GM23338 (cell line): ENCODE results near the gene NEO1. TPM values are rescaled to one million over a fixed set of nuclear protein-coding genes. Genes with fewer than 3 reads are reported as not detected.

Experiments used
- ATAC-seq: fragments of 200-7000 bp; cut with Tn5 transposase; 3 replicates; pipeline ENCODE4 v1.9.1; 2020
- DNase-seq: peaks from one replicate; pipeline ENCODE4 v3.0.0-alpha.2; 2015; ENCODE audit warnings: low spot score
- H2AFZ ChIP-seq: fragments of 200-600 bp; sonication (generic); 2 replicates; pipeline ENCODE4 v1.8.0; 2016; ENCODE audit warnings: antibody characterized with exemption, mild to moderate bottlenecking, moderate library complexity
- H3F3A ChIP-seq: fragments of 200-600 bp; sonication (generic); replicated peaks from 2 replicates; pipeline ENCODE4 v1.8.0; 2017; ENCODE audit warnings: antibody characterized with exemption, mixed run types, low read depth
- H3K27ac ChIP-seq: fragments of 200-600 bp; sonication (generic); 2 replicates; pipeline ENCODE4 v1.6.1; 2016; ENCODE audit warnings: low read depth
- H3K27me3 ChIP-seq: fragments of 200-600 bp; sonication (generic); 2 replicates; pipeline ENCODE4 v1.8.0; 2016; ENCODE audit warnings: mild to moderate bottlenecking, mixed run types, moderate library complexity; ENCODE audit not compliant: insufficient read depth
- H3K36me3 ChIP-seq: fragments of 200-600 bp; sonication (generic); 2 replicates; pipeline ENCODE4 v1.8.0; 2016; ENCODE audit warnings: mild to moderate bottlenecking; ENCODE audit not compliant: insufficient read depth
- H3K4me1 ChIP-seq: fragments of 200-600 bp; sonication (generic); 2 replicates; pipeline ENCODE4 v1.8.0; 2016; ENCODE audit warnings: mild to moderate bottlenecking, moderate library complexity; ENCODE audit not compliant: insufficient read depth
- H3K4me2 ChIP-seq: fragments of 200-600 bp; sonication (generic); 2 replicates; pipeline ENCODE4 v1.7.1; 2017; ENCODE audit warnings: mixed run types
- H3K4me3 ChIP-seq: fragments of 200-600 bp; sonication (generic); 2 replicates; pipeline ENCODE4 v1.6.1; 2016; ENCODE audit warnings: mixed run types
- H3K79me2 ChIP-seq: fragments of 200-600 bp; sonication (generic); replicated peaks from 2 replicates; pipeline ENCODE4 v1.8.0; 2017; ENCODE audit warnings: mild to moderate bottlenecking; ENCODE audit not compliant: insufficient read depth
- H3K9me2 ChIP-seq: fragments of 200-600 bp; sonication (generic); 2 replicates; pipeline ENCODE4 v1.8.0; 2017; ENCODE audit not compliant: insufficient read depth
- H4K20me1 ChIP-seq: fragments of 200-600 bp; sonication (generic); replicated peaks from 2 replicates; pipeline ENCODE4 v1.8.0; 2017; ENCODE audit warnings: mild to moderate bottlenecking; ENCODE audit not compliant: insufficient read depth
- H3K27ac Mint-ChIP-seq: 2 replicates; pipeline ENCODE4 v1.8.0; 2020; ENCODE audit warnings: inconsistent platforms, mild to moderate bottlenecking, moderate library complexity, mixed read lengths
- H3K27me3 Mint-ChIP-seq: 3 replicates; pipeline ENCODE4 v1.8.0; 2022; ENCODE audit warnings: low read depth, mild to moderate bottlenecking, moderate library complexity, mixed read lengths, inconsistent platforms; ENCODE audit not compliant: insufficient read depth, poor library complexity
- H3K36me3 Mint-ChIP-seq: 3 replicates; pipeline ENCODE4 v1.8.0; 2021; ENCODE audit warnings: low read depth, mild to moderate bottlenecking, inconsistent platforms, moderate library complexity, mixed read lengths
- H3K4me1 Mint-ChIP-seq: 3 replicates; pipeline ENCODE4 v1.8.0; 2020; ENCODE audit warnings: mild to moderate bottlenecking, inconsistent platforms, mixed read lengths
- H3K4me3 Mint-ChIP-seq: 3 replicates; pipeline ENCODE4 v1.8.0; 2021; ENCODE audit warnings: moderate library complexity, mild to moderate bottlenecking, inconsistent platforms, mixed read lengths
- H3K9me3 Mint-ChIP-seq: 3 replicates; pipeline ENCODE4 v1.8.0; 2020; ENCODE audit warnings: moderate library complexity, mild to moderate bottlenecking, inconsistent platforms, mixed read lengths
- CREB1 ChIP-seq: fragments of 250-450 bp; sonication (Bioruptor Pico); IDR thresholded peaks from 2 replicates; pipeline ENCODE4 v1.5.0; 2020; ENCODE audit warnings: low read depth, mild to moderate bottlenecking, moderate library complexity
- EZH2 ChIP-seq: fragments of 200-600 bp; sonication (generic); IDR thresholded peaks from one replicate; pipeline ENCODE4 v1.8.0; 2017; ENCODE audit warnings: antibody characterized with exemption, mild to moderate bottlenecking, low read depth; ENCODE audit not compliant: unreplicated experiment
- EZH2phosphoT487 ChIP-seq: fragments of 200-600 bp; sonication (generic); IDR thresholded peaks from one replicate; pipeline ENCODE4 v1.8.1; 2018; ENCODE audit warnings: antibody characterized with exemption; ENCODE audit not compliant: unreplicated experiment
- JUNB ChIP-seq: IDR thresholded peaks from one replicate; pipeline ENCODE4 v1.6.1; 2016; ENCODE audit warnings: antibody characterized with exemption; ENCODE audit not compliant: unreplicated experiment
- NANOG ChIP-seq: IDR thresholded peaks from 2 replicates; pipeline ENCODE4 v1.6.1; 2016; ENCODE audit warnings: antibody characterized with exemption, borderline replicate concordance
- POLR2AphosphoS5 ChIP-seq: IDR thresholded peaks from 2 replicates; pipeline ENCODE4 v1.6.1; 2016; ENCODE audit warnings: antibody characterized with exemption, low read depth
- REST ChIP-seq: IDR thresholded peaks from one replicate; pipeline ENCODE4 v1.6.1; 2018; ENCODE audit warnings: antibody characterized with exemption; ENCODE audit not compliant: unreplicated experiment
- STAT1 ChIP-seq: IDR thresholded peaks from one replicate; pipeline ENCODE4 v1.6.1; 2016; ENCODE audit warnings: antibody characterized with exemption; ENCODE audit not compliant: unreplicated experiment
- ZNF114 ChIP-seq: fragments of 250-450 bp; sonication (Bioruptor Pico); IDR thresholded peaks from 2 replicates; pipeline ENCODE4 v1.5.0; 2020; ENCODE audit warnings: mild to moderate bottlenecking, moderate library complexity
- ZNF331 ChIP-seq: fragments of 250-450 bp; sonication (Bioruptor Pico); IDR thresholded peaks from 2 replicates; pipeline ENCODE4 v1.5.0; 2020; ENCODE audit warnings: low read depth, mild to moderate bottlenecking, moderate library complexity
- polyA plus RNA-seq: library from polyadenylated mRNA; unstranded; fragments of >200 nt; fragmentation: Nextera tagmentation; extraction: Ambion mirVana; gene quantifications from 2 replicates; pipeline ENCODE4 v1.2.1, GENCODE V29; 2016
- total RNA-seq: library from RNA; depleted of rRNA; stranded (reverse); fragments of >200 nt; shearing (Covaris generic); gene quantifications from 2 replicates; pipeline ENCODE4 v1.2.3, GENCODE V29; 2014
- TF ChIP-seq, protein P1 (sequence below), 2 experiments: fragments of 200-600 bp in 1 of 2; sonication (generic) in 1 of 2; conservative IDR thresholded peaks; 2 replicates each; pipeline versions ENCODE4 v1.5.1 to v1.6.1; 2016 to 2017; ENCODE audit warnings: antibody characterized with exemption in 2 of 2, low read depth in 2 of 2, mild to moderate bottlenecking in 2 of 2, moderate library complexity in 1 of 2
- TF ChIP-seq, protein P2 (sequence below): fragments of 250-450 bp; sonication (Bioruptor Pico); IDR thresholded peaks from 2 replicates; pipeline ENCODE4 v1.5.0; 2020; ENCODE audit warnings: mild to moderate bottlenecking, moderate library complexity
- TF ChIP-seq, protein P3 (sequence below): IDR thresholded peaks from 2 replicates; pipeline ENCODE4 v1.6.1; 2016; ENCODE audit warnings: antibody characterized with exemption

NEO1 gene
- total and polyA plus RNA-seq, 2 experiments from 2014 or later = 8.4 to 45.8 TPM

DNA sequence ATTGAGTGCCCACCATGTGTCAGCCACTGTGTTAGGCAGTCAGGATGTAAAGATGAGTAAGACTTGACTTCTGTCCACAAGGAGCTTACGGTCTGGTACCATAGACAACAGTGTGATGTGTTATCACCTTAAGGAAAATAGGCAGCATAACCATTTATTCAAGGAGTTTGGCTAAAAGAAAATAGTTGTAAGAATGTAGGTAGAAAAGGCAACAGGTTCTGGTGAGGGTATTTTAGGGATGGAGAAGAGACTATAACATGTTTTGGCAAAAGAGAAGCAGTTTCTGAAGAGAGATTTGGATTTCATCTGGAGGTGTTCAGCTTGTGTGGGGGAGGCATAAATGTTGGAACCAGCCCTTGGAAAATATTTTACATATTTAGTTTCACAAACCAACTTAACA lies 194.6 kb downstream of the NEO1 start (continued):
- no peak for TF ChIP-seq EZH2

- TF ChIP-seq EZH2 (no peak), CREB1 (CRISPR knock-in tag) (no peak), REST (no peak), EZH2phosphoT487 (no peak), ZNF114 (CRISPR knock-in tag) (no peak), STAT1 (no peak), ZNF331 (no peak), JUNB (no peak), NANOG (no peak), POLR2AphosphoS5 (no peak)
- TF ChIP-seq, protein P1, sequence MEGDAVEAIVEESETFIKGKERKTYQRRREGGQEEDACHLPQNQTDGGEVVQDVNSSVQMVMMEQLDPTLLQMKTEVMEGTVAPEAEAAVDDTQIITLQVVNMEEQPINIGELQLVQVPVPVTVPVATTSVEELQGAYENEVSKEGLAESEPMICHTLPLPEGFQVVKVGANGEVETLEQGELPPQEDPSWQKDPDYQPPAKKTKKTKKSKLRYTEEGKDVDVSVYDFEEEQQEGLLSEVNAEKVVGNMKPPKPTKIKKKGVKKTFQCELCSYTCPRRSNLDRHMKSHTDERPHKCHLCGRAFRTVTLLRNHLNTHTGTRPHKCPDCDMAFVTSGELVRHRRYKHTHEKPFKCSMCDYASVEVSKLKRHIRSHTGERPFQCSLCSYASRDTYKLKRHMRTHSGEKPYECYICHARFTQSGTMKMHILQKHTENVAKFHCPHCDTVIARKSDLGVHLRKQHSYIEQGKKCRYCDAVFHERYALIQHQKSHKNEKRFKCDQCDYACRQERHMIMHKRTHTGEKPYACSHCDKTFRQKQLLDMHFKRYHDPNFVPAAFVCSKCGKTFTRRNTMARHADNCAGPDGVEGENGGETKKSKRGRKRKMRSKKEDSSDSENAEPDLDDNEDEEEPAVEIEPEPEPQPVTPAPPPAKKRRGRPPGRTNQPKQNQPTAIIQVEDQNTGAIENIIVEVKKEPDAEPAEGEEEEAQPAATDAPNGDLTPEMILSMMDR (conservative IDR thresholded peaks at IDR 0.05; ENCODE audit: low read depth in 2 of 2) = no peak
- TF ChIP-seq, protein P2, sequence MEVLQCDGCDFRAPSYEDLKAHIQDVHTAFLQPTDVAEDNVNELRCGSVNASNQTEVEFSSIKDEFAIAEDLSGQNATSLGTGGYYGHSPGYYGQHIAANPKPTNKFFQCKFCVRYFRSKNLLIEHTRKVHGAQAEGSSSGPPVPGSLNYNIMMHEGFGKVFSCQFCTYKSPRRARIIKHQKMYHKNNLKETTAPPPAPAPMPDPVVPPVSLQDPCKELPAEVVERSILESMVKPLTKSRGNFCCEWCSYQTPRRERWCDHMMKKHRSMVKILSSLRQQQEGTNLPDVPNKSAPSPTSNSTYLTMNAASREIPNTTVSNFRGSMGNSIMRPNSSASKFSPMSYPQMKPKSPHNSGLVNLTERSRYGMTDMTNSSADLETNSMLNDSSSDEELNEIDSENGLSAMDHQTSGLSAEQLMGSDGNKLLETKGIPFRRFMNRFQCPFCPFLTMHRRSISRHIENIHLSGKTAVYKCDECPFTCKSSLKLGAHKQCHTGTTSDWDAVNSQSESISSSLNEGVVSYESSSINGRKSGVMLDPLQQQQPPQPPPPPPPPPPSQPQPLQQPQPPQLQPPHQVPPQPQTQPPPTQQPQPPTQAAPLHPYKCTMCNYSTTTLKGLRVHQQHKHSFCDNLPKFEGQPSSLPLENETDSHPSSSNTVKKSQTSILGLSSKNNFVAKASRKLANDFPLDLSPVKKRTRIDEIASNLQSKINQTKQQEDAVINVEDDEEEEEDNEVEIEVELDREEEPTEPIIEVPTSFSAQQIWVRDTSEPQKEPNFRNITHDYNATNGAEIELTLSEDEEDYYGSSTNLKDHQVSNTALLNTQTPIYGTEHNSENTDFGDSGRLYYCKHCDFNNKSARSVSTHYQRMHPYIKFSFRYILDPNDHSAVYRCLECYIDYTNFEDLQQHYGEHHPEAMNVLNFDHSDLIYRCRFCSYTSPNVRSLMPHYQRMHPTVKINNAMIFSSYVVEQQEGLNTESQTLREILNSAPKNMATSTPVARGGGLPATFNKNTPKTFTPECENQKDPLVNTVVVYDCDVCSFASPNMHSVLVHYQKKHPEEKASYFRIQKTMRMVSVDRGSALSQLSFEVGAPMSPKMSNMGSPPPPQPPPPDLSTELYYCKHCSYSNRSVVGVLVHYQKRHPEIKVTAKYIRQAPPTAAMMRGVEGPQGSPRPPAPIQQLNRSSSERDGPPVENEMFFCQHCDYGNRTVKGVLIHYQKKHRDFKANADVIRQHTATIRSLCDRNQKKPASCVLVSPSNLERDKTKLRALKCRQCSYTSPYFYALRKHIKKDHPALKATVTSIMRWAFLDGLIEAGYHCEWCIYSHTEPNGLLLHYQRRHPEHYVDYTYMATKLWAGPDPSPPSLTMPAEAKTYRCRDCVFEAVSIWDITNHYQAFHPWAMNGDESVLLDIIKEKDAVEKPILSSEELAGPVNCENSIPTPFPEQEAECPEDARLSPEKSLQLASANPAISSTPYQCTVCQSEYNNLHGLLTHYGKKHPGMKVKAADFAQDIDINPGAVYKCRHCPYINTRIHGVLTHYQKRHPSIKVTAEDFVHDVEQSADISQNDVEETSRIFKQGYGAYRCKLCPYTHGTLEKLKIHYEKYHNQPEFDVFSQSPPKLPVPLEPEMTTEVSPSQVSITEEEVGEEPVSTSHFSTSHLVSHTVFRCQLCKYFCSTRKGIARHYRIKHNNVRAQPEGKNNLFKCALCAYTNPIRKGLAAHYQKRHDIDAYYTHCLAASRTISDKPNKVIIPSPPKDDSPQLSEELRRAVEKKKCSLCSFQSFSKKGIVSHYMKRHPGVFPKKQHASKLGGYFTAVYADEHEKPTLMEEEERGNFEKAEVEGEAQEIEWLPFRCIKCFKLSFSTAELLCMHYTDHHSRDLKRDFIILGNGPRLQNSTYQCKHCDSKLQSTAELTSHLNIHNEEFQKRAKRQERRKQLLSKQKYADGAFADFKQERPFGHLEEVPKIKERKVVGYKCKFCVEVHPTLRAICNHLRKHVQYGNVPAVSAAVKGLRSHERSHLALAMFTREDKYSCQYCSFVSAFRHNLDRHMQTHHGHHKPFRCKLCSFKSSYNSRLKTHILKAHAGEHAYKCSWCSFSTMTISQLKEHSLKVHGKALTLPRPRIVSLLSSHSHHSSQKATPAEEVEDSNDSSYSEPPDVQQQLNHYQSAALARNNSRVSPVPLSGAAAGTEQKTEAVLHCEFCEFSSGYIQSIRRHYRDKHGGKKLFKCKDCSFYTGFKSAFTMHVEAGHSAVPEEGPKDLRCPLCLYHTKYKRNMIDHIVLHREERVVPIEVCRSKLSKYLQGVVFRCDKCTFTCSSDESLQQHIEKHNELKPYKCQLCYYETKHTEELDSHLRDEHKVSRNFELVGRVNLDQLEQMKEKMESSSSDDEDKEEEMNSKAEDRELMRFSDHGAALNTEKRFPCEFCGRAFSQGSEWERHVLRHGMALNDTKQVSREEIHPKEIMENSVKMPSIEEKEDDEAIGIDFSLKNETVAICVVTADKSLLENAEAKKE (CRISPR knock-in tag) = no peak
- TF ChIP-seq, protein P3, sequence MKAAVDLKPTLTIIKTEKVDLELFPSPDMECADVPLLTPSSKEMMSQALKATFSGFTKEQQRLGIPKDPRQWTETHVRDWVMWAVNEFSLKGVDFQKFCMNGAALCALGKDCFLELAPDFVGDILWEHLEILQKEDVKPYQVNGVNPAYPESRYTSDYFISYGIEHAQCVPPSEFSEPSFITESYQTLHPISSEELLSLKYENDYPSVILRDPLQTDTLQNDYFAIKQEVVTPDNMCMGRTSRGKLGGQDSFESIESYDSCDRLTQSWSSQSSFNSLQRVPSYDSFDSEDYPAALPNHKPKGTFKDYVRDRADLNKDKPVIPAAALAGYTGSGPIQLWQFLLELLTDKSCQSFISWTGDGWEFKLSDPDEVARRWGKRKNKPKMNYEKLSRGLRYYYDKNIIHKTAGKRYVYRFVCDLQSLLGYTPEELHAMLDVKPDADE = no peak
- Histone ChIP-seq H3K36me3 (no peaks in the 10 kb centered on the region), H3K4me1 (no peaks in the 10 kb centered on the region), H3K27ac (no peak overlapping the region), H3K9me2 (no peaks in the 10 kb centered on the region), H3K4me2 (no peak overlapping the region), H3K27me3 (no peaks in the 10 kb centered on the region), H3F3A (no peaks in the 10 kb centered on the region), H3K4me3 (no peak overlapping the region), H4K20me1 (no peaks in the 10 kb centered on the region; the same call in 1 of the 2 replicates), H3K79me2 (no peaks in the 10 kb centered on the region), H2AFZ (no peak overlapping the region)
- ATAC-seq = no peak
- no peak for DNase-seq
- peaks cover 3% of the 10 kb centered on the region; the same call in 1 of the 3 replicates for H3K36me3 Mint-ChIP-seq
- H3K27me3 Mint-ChIP-seq = no peaks in the 10 kb centered on the region
- no peak overlapping the region for H3K27ac Mint-ChIP-seq
- no peaks in the 10 kb centered on the region for H3K9me3 Mint-ChIP-seq
- no peaks in the 10 kb centered on the region for H3K4me1 Mint-ChIP-seq
- no peak overlapping the region for H3K4me3 Mint-ChIP-seq
These were observed 195.1 kb downstream of the NEO1 start for GRCh38 chr15:73247331-73247730.
